Lower lobe of right lung (tissue), 2 donors: Measurements from ENCODE around the gene PPP1R12B. TPM values are rescaled to one million over a fixed set of nuclear protein-coding genes. Genes with fewer than 3 reads are reported as not detected.
"Not testable (repeated sequence)": the region's sequence is repeated elsewhere in the genome, so short reads cannot be mapped to it uniquely, and the experiment has no call there.

Source experiments
- ATAC-seq, 2 donors: fragments of 200-7000 bp; cut with Tn5 transposase; one replicate each; pipeline ENCODE4 v1.9.1; 2020 to 2022; ENCODE audit warnings: mild to moderate bottlenecking in 2 of 2, moderate library complexity in 2 of 2
- DNase-seq: peaks from one replicate; pipeline ENCODE4 v3.0.0-alpha.2; 2020
- H3K27ac ChIP-seq: fragments of 200-600 bp; one replicate; pipeline ENCODE4 v1.8.0; 2022
- H3K27me3 ChIP-seq: fragments of 200-600 bp; one replicate; pipeline ENCODE4 v1.8.0; 2022; ENCODE audit warnings: low read depth
- H3K36me3 ChIP-seq: fragments of 200-600 bp; one replicate; pipeline ENCODE4 v1.8.0; 2022; ENCODE audit warnings: mild to moderate bottlenecking
- H3K4me1 ChIP-seq: fragments of 200-600 bp; one replicate; pipeline ENCODE4 v1.8.0; 2022
- H3K4me3 ChIP-seq: fragments of 200-600 bp; one replicate; pipeline ENCODE4 v1.8.0; 2022; ENCODE audit warnings: mild to moderate bottlenecking
- H3K9me3 ChIP-seq: fragments of 200-600 bp; one replicate; pipeline ENCODE4 v1.8.0; 2022
- intact Hi-C: fragments of 100-400 bp; cut with DNase I; formaldehyde crosslinking; loops from one replicate; pipeline ENCODE4 v1.11.0; 2022
- total RNA-seq: library from RNA; stranded (reverse); fragmentation: NEBNext Ultra II Directional; extraction: Animal tissue kit (Norgen Biotek cat#: 25700); gene quantifications from one replicate; pipeline ENCODE4 v1.2.1, GENCODE V29; 2021
- TF ChIP-seq, protein P1 (sequence below): fragments of 200-600 bp; IDR thresholded peaks from one replicate; pipeline ENCODE4 v1.8.0; 2022; ENCODE audit warnings: antibody characterized with exemption, mild to moderate bottlenecking
- donor health status: DM: no; HTN: yes; CAD: no; lungs with severe emphysema.

The PPP1R12B gene
- total RNA-seq, 1 donor from 2014 or later, result 41.4 TPM

DNA sequence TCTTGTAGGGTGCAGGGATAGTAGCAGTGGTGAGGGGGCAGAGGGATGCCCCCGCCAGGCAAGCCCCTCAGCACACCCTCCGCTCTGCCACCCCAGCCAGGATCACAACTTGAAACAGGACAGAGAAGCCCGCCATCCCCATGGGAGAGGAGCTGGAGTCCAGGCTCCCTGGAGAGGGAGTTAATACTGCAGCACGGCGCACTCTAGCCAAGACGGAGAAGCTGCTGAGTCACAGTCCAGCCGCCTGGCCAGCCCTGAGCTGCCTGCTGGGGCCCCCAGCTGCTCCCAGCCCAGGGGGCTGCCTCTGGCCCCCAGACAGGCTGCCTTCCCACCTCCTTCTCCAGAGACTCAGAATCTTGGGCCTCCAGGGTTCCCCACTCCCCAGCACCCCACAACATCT, 274.6 kb downstream of the PPP1R12B start:
- Histone ChIP-seq H3K36me3 (no peaks in the 10 kb centered on the region), H3K4me1 (peaks cover 3% of the 10 kb centered on the region), H3K27ac (no peak overlapping the region), H3K4me3 (no peak overlapping the region), H3K9me3 (no peaks in the 10 kb centered on the region), H3K27me3 (peaks cover 41% of the 10 kb centered on the region)
- TF ChIP-seq, protein P1, sequence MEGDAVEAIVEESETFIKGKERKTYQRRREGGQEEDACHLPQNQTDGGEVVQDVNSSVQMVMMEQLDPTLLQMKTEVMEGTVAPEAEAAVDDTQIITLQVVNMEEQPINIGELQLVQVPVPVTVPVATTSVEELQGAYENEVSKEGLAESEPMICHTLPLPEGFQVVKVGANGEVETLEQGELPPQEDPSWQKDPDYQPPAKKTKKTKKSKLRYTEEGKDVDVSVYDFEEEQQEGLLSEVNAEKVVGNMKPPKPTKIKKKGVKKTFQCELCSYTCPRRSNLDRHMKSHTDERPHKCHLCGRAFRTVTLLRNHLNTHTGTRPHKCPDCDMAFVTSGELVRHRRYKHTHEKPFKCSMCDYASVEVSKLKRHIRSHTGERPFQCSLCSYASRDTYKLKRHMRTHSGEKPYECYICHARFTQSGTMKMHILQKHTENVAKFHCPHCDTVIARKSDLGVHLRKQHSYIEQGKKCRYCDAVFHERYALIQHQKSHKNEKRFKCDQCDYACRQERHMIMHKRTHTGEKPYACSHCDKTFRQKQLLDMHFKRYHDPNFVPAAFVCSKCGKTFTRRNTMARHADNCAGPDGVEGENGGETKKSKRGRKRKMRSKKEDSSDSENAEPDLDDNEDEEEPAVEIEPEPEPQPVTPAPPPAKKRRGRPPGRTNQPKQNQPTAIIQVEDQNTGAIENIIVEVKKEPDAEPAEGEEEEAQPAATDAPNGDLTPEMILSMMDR, result no peak
- ATAC-seq (no peak), DNase-seq (no peak)
- intact Hi-C loops, result no loop called here

DNA sequence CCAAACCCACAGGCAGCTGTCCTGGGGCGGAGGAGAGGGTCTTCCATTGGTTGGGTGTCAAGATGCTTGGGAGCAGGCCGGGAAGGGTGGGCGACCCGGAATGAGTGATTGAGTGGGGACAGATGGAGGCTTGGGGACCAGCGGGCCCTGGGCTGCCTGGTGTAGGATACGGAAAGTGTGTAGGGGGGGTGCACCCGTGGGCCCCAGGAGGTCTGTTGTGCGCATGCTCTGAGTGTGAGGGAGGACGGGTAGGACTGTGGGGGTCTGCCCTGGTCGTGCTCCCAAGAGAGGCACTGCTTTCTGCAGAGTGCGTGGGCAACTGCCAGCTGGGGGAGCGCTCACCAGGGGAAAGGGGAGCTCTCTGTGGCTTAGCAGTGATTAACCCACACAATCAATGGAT, 275.0 kb downstream of the PPP1R12B start:
- H3K9me3 ChIP-seq, H3K4me1 ChIP-seq, H3K36me3 ChIP-seq, ATAC-seq, intact Hi-C loops, H3K27ac ChIP-seq, H3K4me3 ChIP-seq, DNase-seq: not testable (repeated sequence)
- peaks cover 39% of the 10 kb centered on the region for H3K27me3 ChIP-seq

DNA sequence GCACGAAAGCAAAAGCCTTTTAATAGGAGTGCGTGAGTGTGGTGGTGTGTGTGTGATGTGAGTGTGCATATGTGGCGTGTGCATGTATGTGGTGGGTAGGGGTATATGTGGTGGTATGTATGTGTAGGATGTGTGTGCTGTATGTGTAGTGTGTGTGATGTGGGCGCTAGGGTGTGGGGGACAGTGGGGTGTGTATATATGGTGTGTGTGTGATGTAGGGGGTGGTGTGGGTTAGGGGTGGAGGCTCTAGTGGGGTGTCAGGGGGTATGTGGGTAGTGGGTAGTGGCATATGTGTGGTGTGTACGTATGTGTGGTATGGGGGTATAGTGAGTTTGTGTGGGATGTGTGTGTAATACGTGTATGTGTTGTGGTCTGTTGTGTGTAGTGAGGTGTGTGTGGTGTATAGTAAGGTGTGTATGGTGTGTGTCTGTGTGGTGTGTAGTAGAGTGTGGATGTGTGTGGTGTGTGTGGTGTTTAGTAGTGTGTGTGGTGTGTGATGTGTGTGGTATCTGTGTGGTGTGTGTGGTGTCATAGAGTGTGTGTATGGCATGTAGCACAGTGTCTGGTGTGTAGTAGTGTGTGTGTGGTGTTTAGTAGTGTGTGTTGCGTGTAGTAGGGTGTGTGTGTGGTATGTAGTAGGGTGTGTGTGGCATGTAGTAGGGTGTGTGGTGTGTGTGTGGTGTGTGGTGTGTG, 275.7 kb downstream of the PPP1R12B start:
- Histone ChIP-seq H3K27me3 (peaks cover 33% of the 10 kb centered on the region), H3K36me3 (no peaks in the 10 kb centered on the region), H3K4me1 (peaks cover 3% of the 10 kb centered on the region), H3K9me3 (no peaks in the 10 kb centered on the region), H3K27ac (no peak overlapping the region), H3K4me3 (no peak overlapping the region)
- intact Hi-C loops, result no loop called here
- DNase-seq (no peak), ATAC-seq (no peak)
- TF ChIP-seq, protein P1, result no peak

DNA sequence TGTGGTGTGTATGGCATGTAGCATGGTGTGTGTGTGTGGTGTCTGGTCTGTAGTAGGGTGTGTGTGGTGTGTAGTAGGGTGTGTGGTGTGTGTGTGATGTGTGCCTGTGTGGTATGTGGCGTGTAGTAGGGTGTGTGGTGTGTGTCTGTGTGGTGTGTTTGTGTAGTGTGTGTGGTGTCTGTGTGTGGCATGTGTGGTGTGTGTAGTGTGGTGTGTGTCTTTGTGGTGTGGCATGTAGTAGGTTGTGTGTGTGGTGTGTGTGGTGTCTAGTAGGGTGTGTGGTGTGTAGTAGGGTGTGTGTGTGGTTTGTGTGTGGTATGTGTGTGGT, 276.2 kb downstream of the PPP1R12B start:
- no peak overlapping the region for H3K27ac ChIP-seq
- H3K27me3 ChIP-seq, result peaks cover 30% of the 10 kb centered on the region
- no peaks in the 10 kb centered on the region for H3K36me3 ChIP-seq
- H3K4me1 ChIP-seq, result peaks cover 3% of the 10 kb centered on the region
- no peaks in the 10 kb centered on the region for H3K9me3 ChIP-seq
- TF ChIP-seq, protein P1, result no peak
- DNase-seq (no peak), ATAC-seq (peak; percentile 6 to 31)
- intact Hi-C loops, result no loop called here
- H3K4me3 ChIP-seq, result no peak overlapping the region

DNA sequence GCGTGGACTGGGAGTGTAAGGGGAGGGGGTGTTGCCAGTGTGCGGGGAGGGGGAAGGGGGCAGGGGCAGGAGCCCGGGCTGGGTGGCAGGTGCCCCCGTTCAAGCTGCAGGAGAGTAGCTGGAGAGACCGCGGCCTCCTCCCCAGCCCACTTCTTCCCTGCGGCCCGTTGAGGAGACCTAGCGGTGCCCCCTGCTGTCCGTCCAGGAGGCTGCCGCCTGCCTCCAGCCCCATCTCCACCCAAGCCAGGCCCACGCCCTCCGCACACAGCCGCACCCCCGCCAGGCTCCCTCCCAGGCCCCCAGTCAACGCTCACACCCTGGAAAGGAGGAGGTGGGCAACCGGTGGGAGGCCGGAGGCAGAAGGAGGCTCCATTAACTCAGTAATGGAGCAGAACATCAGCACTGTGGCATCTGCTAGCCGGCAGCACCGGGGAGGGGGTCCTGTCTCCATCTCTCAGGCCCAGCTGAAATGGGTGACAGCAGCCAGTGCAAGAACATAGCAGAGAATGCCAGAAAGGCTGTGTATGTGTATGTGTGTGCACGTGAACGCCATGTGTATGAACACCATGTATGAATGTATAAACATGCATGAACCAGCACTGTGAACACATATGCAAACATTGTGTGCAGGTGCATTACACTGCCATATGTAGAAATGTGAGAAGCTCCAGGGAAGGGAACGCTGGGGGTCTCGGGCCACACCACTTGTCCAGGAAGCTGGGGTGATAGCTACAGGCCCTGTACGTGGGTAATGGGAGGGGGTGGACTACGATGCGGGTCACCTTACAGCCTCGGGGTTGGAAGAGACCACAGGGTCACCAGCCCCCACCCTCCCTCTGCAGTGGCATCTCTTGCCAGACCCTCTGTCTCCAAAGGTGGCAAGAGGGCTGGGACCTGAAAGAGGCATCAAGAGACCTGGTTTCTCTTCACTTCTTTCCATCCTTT, 277.2 kb downstream of the PPP1R12B start:
- ATAC-seq, result peak; percentile 81
- no peaks in the 10 kb centered on the region for H3K9me3 ChIP-seq
- no peak overlapping the region for H3K27ac ChIP-seq
- H3K4me1 ChIP-seq, result peaks cover 3% of the 10 kb centered on the region
- H3K27me3 ChIP-seq, result peaks cover 30% of the 10 kb centered on the region
- intact Hi-C loops, result no loop called here
- no peak overlapping the region for H3K4me3 ChIP-seq
- TF ChIP-seq, protein P1, result peak; percentile 58
- peak; percentile 77 for DNase-seq
- no peaks in the 10 kb centered on the region for H3K36me3 ChIP-seq

DNA sequence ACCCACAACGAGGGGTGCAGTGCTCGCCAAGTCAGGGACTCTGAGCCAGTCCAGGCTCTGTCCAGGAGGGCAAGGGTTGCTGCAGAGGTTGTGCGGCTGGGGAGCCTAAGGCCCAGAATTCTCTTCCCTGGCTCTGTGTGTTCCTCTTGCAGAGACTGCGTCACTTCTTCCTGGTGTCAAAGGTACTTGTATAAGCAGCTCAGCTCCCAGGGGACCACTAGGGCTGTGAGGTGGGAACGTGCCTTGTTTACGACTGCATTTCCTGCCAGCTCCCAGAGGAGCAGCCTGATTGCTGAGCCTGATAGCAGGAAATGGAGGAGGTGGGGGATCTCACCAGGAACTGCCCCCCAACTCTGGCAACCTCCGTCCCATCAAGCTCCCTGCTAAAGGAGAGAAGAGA, 278.5 kb downstream of the PPP1R12B start:
- DNase-seq, H3K4me3 ChIP-seq, H3K4me1 ChIP-seq, H3K9me3 ChIP-seq, H3K27ac ChIP-seq, H3K36me3 ChIP-seq, ATAC-seq, intact Hi-C loops: not testable (repeated sequence)
- peaks cover 44% of the 10 kb centered on the region for H3K27me3 ChIP-seq
